ENCODE data around the gene CHST15.
"Not testable (repeated sequence)": the region's sequence is repeated elsewhere in the genome, so short reads cannot be mapped to it uniquely, and the experiment has no call there.

The CHST15 gene

GRCh38 chr10:124123156-124123555, 29.8 kb upstream of the CHST15 start:
- no peak for FAIRE-seq

DNA sequence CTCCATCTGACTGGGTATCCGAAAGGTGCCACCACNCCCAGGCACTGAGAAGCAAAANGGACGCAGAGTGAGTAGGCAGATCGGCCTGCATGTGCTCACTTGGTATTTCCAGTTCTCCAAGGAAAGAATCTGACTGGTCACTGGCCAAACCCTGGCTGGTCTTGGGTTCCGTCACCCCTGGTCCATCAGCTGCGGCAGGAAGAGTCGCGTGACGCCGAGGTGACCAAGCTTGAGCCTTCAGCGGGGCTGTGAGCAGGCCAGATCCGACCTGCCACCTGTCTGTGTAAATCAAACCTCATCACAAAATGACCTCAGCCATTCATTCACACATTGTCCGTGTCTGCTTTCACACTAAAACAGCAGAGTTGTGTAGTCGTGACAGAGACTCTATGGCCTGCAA, 28.8 kb upstream of the CHST15 start:
- FAIRE-seq = no peak

- FAIRE-seq = no peak
These were observed 27.1 kb upstream of the CHST15 start for GRCh38 chr10:124120410-124121061.

DNA sequence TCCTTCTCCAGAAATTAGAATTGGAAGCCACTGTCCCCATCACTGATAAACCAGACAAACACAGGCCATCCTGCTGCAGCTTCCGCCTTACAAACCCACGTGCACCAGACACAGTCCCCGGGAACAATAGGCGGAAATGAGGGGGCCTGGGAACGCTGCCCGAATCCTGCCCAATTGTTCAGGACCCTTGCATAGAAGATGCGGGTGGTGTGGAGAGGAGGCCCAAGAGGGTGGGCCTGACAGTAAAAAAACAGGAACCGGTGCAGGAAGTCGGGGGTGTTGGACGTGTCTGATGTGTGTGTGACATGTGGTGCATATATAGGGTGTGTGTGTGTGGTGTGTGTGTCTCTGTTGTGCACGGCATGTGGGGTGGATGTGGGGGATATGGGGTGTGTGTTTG, 26.5 kb upstream of the CHST15 start:
- FAIRE-seq = no peak

DNA sequence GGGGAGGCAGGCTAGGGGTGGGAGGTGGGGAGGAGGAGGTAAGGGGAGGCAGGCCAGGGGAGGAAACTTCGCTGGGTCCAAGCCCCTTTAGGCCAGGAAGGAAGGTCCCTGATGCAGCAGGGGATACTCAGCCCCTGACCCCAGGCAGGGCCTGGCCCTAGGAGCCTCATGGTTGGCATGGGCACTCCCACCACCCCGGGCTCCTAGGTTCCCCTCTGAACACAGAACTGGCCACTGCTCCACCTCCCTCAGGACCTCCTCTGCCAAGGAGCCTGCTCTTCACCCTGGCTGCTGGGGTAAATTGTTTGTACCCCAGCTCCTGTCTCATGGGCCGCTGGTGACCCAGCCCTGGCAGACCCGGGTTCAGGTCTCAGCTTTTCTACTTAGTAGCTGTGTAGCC, 25.8 kb upstream of the CHST15 start:
- no peak for FAIRE-seq

GRCh38 chr10:124117833-124118232, 24.4 kb upstream of the CHST15 start:
- no peak for FAIRE-seq

GRCh38 chr10:124117511-124117785, 24.1 kb upstream of the CHST15 start:
- FAIRE-seq = no peak

- FAIRE-seq = no peak
These were observed 23.5 kb upstream of the CHST15 start for GRCh38 chr10:124116771-124117510.

- FAIRE-seq = no peak
These were observed 21.3 kb upstream of the CHST15 start for GRCh38 chr10:124114696-124115095.

DNA sequence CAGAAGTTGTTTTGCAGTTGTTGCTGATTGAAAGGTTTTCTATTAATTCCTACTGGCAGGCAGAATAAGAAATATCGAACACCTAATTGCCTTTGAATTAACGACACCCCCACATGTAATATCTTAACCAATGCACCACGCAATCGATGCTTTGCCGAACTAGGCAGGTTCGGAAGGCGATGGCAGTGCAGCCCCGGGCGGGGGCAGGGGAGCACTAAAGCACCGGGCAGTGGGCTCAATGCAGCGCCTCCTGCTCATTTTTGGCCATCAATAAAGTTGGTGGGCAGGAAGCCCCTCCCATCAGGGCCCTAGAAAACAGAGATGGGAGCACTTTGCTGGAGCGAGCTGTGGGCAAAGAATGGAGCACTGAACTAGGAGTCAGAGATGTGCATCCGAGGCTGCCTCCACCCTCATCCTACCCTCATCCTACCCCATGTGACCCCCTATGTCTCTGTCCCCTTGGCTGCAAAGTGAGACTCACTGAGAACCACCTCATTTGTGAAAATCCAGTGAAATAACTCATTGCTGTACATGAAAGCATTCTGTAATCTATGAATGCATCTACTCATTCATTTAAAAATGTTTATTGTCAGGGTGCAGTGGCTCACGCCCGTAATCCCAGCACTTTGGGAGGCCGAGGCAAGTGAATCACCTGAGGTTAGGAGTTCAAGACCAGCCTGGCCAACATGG, 19.6 kb upstream of the CHST15 start:
- no peak for FAIRE-seq

DNA sequence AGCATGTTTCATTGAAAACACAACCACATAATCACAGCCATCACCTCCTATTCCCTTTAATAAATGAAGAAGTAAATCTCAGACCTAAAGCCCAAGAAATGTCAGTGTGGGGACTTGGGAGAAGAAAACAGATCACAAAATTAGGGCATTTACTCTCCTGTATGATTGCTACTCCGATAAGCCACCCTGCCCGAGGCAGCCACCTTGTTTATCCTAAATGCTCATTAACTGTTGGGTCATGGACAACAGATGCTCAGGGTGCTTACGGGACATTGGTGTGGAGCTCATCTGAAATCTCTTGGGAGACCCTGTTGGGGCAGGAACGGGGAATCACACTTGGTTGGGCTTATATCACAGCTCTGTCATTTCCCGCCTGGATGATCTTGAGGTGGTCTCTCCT, 17.5 kb upstream of the CHST15 start:
- no peak for FAIRE-seq

GRCh38 chr10:124109261-124109660, 15.9 kb upstream of the CHST15 start:
- FAIRE-seq = no peak

- FAIRE-seq = no peak
These were observed 13.7 kb upstream of the CHST15 start for GRCh38 chr10:124107072-124107471.

DNA sequence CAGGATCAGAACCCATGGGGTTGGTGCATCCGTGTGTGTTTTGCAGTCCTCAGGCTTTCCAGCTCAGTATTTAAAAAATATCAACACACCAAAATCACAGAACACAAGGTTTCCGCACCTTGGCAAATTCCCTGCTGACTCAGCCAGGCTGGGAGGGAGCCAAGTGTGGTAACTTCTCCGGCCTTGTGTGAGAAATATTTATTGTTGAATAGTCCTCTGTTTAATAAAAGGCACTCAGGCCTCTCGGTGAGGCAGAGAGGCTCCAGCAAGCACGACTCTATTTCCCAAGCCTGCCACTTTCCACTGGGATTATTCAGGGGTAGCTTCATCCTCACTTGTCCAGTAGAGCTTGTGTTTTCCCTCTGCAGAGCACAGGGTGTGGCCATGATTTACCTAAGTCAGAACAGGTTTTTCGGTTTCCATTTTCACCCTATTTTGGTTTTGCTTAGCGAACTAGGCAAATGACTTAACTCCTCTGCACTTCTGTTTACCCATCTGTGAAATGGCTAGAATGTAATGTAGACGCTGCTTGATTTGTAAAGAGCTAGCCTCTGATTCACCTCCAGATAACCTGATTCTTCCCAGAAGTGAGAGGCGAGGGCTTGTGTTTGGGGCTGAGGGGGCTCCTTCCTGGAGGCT, 13.0 kb upstream of the CHST15 start:
- no peak for FAIRE-seq

DNA sequence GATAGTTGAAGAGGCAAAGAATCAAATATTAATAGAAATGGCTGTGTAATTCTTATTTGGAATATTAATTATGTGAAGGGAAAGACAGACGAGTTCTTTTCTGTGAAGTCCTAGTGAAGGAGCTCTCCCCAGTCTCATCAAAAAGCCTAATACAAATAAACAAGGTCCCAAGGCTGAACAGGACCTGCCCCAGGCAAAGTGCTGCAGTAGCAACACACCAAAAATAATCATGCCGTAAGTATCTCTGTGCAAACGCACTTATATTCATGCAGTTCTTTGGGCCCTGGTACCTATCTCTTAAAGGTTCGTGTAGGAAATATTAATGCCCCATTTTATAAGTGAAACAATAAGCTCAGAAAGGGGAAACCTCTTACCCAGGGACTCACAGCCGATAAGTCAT, 12.2 kb upstream of the CHST15 start:
- no peak for FAIRE-seq

GRCh38 chr10:124105045-124105444, 11.6 kb upstream of the CHST15 start:
- FAIRE-seq = no peak

DNA sequence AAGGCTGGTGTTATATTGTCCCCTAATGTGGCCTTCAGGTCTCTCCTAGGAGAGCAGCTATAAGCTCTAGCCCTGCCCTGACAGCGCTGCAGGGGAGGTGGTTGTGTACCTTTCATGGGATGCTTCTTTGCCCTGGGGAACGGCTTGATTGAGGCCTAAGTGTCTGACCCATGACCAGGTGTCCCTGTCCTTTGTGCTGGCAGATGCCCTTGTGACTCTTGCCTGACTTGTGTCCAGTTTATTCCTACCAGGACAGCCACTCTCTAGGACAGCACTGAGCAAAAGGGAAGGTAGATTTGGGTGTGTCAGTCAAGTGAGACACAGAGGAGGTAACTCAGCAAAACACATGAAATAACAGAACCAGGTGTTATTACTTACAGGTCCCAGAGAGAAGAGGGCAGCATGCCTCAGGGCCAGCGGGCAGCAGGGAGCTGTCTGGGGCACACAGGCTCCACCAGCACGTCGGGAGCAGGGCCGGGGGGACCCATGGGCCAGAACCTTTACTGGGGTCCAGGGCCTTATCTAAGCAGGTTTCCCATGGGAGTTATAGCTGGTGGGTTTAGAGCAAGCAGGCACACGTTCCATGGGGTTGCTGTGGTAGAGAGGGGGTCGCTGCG, 10.7 kb upstream of the CHST15 start:
- no peak for FAIRE-seq

DNA sequence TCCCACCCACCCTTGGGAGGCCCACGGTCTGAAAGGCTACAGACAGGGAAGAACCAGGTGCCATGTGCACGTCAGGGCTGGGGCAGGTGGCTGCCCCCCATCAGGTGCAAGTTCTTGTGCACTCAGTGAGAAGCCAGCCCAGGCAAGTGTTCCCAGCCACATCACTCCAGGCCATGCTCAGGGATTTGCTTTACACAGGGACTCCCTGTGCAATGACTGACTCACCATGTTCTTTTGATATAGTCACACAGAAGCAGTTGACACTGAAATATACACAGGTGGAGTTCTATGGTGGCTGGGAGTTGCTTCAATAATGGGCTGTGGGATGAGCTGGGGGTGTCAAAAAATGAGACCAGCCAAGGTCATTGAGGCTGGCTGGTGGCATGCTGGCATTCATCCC, 8.0 kb upstream of the CHST15 start:
- FAIRE-seq = no peak

DNA sequence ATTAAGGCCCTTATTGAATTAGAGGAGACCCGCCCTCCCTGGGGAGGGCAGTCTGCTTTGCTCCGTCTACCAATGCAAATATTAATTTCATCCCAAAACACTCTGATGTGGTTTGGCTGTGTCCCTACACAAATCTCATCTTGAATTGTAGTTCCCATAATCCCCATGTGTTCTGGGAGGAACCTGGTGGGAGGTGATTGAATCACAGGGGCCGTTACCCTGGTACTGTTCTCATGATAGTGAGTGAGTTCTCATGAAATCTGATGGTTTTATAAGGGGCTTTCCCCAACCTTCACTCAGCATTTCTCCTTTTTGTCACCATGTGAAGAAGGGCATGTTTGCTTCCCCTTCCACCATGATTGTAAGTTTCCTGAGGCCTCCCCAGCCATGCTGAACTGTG, 7.3 kb upstream of the CHST15 start:
- FAIRE-seq = not testable (repeated sequence)

DNA sequence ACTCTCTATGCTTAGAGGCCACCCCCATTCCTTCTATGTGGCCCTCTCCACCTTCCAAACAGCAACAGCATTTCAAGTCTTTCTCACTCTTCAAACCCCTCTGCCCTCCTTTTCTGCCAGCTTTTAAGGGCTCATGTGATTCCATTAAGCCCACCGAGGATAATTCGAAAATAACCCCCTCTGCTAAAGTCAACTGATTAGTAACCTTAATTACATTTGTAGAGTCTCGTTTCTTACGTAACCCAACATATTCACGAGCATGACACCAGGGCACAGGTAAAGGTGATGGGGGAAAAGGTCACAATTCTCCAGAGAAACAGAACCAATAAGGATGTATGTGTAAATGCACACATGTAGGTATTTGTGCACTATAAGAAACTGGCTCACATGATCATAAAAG, 6.7 kb upstream of the CHST15 start:
- FAIRE-seq = no peak

GRCh38 chr10:124099604-124100003, 6.2 kb upstream of the CHST15 start:
- FAIRE-seq = no peak

GRCh38 chr10:124098575-124098974, 5.2 kb upstream of the CHST15 start:
- FAIRE-seq = no peak

GRCh38 chr10:124097883-124098282, 4.5 kb upstream of the CHST15 start:
- FAIRE-seq = no peak

DNA sequence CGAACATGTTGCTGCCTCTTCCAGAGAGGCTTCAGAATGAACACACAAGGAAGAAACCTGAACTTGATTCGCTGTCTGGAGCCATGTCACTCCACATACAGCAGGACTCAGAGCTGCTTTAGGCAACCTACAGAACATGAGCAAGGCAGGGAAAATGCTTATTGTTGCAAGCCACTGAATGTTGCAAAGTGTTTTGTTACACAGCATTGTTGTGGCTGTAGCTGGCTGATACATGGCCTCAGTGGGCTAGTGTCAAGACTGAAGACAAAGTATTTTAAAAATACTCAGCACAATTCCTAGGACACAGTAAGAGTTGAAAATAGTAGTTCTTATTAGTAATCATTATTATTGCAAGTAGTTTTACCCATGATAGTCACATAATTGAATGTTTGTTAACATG, 3.1 kb upstream of the CHST15 start:
- FAIRE-seq = no peak

All from islet of Langerhans (tissue), 1 donor.